HTR-8/SVneo (cell line): Measurements from ENCODE around the gene SDE2.
"Not testable (repeated sequence)": the region's sequence is repeated elsewhere in the genome, so short reads cannot be mapped to it uniquely, and the experiment has no call there.

Experiments used
- DNase-seq: peaks from one replicate; pipeline ENCODE4 v3.0.0; 2011; ENCODE audit warnings: low spot score, mixed read lengths; ENCODE audit not compliant: insufficient read length
- FAIRE-seq: peaks from 2 replicates; lab custom pipeline; 2011; peaks lifted over from hg19 to GRCh38; lab: Jason Lieb, UNC

Gene SDE2

DNA sequence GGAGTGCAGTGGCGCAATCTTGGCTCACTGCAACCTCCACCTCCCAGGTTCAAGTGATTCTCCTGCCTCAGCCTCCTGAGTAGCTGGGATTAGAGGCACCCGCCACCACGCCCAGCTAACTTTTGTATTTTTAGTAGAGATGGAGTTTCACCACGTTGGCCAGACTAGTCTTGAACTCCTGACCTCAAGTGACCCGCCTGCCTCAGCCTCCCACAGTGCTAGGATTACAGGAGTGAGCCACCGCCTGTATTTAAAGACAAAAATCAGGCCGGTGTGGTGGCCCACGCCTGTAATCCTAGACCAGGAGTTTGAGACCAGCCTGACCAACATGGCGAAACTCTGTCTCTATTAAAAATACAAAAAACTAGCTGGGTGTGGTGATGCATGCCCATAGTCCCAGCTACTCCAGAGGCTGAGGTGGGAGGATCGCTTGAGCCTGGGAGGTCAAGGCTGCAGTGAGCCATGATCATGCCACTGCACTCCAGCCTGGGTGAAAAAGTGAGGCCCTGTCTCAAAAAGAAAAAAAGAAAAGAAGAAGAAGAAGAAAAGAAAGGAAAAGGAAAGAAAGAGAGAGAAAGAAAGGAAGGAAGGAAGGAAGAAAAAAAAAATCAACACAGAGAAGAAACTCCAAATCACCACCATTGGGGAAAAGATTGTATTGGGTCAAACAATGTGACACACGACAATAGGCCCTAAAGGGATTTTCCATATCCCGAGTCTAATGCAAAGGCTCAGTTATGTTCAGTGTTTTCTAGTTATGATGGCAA is 8.2 kb upstream of the SDE2 start:
- DNase-seq, FAIRE-seq: not testable (repeated sequence)

- FAIRE-seq, result no peak
These were observed 7.5 kb upstream of the SDE2 start for GRCh38 chr1:226006686-226007085.

GRCh38 chr1:226004396-226004795 is 5.3 kb upstream of the SDE2 start:
- FAIRE-seq, result no peak
- DNase-seq, result no peak

More at GRCh38 chr1:226006686-226007085, 7.5 kb upstream of the SDE2 start:
- no peak for DNase-seq

DNA sequence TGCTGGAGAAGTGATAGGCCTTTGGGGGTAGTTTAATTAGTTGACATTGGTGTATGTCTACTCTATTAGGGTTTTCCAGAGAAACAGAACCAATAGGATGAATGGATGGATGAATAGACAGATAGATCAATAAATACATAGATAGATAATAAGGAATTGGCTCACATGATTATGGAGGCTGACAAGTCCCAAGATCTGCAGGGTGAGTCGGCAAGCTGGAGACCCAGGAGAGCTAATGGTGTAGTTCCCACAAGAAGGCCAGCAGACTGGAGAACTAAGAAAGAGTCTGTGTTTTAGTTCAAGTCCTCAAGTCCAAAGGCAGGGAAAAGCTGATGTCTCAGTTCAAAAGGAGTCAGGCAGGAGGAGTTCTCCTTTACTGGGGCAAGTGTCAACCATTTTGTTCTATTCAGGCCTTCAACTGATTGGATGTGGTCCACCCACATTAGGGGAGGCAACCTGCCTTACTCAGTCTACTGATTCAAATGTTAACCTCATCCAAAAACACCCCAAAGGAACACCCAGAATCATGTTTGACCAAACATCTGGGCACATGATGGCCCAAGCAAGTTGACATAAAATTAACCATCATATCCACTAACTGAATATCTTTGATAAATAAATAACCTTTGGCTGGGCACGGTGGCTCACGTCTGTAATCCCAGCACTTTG is 4.5 kb upstream of the SDE2 start:
- FAIRE-seq, result no peak

GRCh38 chr1:226002667-226003501 is 3.7 kb upstream of the SDE2 start:
- DNase-seq (peak; percentile 31), FAIRE-seq (no peak)

More for the DNA sequence above, 4.5 kb upstream of the SDE2 start:
- DNase-seq, result no peak

- DNase-seq (no peak), FAIRE-seq (no peak)
These were observed 3.0 kb upstream of the SDE2 start for GRCh38 chr1:226001963-226002666.

- no peak for FAIRE-seq
- DNase-seq, result no peak
These were observed 1.9 kb upstream of the SDE2 start for GRCh38 chr1:226001088-226001487.

GRCh38 chr1:226000493-226001081 is 1.4 kb upstream of the SDE2 start:
- not testable (repeated sequence) for FAIRE-seq

GRCh38 chr1:225999912-226000337 is 782 bp upstream of the SDE2 start:
- DNase-seq, result no peak
- FAIRE-seq, result no peak

More at GRCh38 chr1:226000493-226001081, 1.4 kb upstream of the SDE2 start:
- DNase-seq, result not testable (repeated sequence)

DNA sequence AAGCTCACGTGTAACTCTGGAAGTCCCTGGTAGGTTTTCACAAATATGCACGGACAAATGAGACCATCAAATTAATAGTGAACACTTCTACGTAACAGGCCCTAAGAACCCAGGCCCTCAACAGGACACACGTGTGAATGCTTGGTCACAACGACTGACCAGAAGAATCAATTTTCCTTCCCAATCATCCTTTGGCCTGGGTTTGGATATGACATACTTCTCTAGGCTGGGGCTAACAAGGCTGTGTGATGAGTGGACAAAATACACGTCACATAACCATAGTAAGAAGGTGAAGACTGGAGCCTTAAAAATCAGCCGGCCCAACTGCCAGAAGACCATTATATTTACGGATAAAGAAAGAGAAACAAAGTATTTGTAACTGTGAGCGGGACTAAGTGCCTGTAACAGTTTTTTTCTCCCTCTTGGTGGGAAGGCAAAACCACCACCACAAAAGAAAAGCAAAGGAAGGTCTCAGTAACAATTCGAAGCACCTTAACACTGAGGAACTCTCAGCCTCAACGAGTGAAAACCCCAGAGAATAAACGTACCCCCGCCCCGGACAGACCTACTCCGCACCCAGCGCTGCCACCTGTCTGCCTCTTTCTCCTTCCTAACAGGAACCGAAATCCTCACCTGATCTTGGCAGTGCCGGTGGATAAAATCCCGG is 450 bp downstream of the SDE2 start:
- no peak for DNase-seq
- FAIRE-seq, result no peak

DNA sequence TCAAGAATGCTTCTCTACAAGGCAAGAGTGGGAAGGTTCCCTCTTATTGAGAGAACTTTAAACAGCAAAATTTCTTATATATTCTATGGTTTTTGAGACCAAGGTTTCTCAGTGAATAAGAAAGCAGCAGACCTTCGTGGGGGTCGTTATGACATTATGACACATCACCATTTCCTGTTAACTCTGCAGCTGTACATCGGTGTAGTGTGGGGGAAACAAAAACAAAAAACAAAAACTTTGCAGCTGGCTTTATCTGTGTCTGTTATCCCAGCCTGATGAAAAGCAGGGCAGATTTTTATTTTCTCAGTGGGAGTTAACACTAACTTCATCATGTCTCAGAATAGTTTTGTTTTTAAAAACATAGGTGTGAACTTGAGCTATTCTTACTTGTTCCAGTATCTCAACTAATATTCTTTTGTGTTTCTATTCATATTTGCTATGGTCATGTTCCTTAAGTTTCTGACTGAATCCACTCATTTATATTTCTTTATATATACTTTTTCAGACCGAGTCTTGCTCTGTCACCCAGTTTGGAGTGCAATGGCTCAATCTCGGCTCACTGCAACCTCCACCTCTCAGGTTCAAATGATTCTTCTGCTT is 2.1 kb downstream of the SDE2 start:
- DNase-seq, result no peak
- FAIRE-seq, result no peak

DNA sequence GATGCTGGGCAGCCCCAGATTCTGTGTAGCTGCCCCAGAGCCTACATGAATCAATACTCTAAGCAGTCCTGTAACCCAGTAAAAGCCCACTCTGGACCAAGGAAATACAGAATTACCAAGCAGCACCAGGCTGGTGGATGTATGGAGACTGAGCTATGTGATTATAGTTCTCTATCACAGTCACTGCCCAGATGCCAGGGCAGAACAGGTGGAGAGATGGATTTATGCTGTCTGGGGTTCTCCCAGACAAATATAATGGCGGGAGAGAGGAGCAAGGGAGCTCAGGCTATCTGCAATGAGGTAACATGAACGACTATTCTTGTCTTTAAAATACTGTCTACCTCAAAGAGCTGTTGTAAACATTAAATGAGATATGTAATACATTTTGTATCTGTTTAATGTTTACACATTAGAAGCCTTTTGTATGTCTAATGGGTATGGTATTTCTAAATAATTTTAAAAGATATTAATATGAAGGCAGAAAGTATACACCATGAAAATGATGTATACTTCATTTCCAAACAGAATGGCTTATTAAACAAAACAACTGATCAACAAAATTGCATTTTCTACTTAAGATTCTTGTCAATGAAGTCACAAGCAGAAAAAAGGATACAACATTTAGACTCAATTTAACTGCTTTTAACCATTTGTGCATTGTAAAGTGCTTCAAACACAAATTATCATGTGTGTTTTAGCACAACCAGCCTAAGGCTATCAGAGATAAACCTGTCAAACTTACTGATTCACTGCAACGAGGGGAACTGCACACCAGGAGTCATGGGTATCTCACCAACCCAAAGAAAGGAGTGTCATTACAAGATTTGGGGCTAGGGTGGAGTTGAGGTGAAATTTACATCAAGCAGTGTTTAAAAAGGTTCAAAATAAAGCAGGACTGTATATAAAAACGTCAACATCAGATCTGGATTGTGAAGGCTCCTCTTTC is 3.0 kb downstream of the SDE2 start:
- DNase-seq, result no peak
- FAIRE-seq, result no peak

- FAIRE-seq (no peak), DNase-seq (no peak)
These were observed 8.3 kb downstream of the SDE2 start for GRCh38 chr1:225990705-225991464.

- FAIRE-seq, result no peak
- no peak for DNase-seq
These were observed 11.4 kb downstream of the SDE2 start for GRCh38 chr1:225987491-225988316.

DNA sequence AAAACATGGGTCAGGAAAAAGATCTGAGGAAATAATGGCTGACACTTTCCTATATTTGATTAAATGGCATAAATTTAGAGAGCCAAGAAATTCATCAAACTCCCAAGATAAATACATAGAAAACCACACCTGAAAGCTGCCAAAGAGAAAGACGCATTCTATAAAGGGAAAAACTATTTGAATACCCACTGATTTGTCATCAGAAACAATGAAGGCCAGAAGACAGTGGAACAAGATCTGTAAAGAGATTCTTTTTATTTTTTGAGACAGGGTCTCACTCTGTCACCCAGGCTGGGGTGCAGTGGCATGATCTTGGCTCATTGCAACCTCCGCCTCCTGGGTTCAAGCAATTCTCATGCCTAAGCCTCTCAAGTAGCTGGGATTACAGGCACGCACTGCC is 17.4 kb downstream of the SDE2 start:
- no peak for DNase-seq
- no peak for FAIRE-seq
